CD4-positive, alpha-beta T cell treated with Interleukin-17A for 4 hours (primary cell): ENCODE results near the gene FOXRED1.

Experiments
- DNase-seq: peaks from one replicate; pipeline ENCODE4 v3.0.0-alpha.2; 2020; ENCODE audit warnings: mixed read lengths

The FOXRED1 gene

GRCh38 chr11:126313826-126314225 is 44.9 kb downstream of the FOXRED1 start:
- no peak for DNase-seq

- DNase-seq = no peak
Observed at GRCh38 chr11:126317432-126317755, 48.4 kb downstream of the FOXRED1 start.

GRCh38 chr11:126317756-126318573 is 49.0 kb downstream of the FOXRED1 start:
- DNase-seq = peak; percentile 47

- peak; percentile 53 for DNase-seq
Observed at GRCh38 chr11:126318574-126319373, 49.8 kb downstream of the FOXRED1 start.

GRCh38 chr11:126319374-126319740 is 50.4 kb downstream of the FOXRED1 start:
- DNase-seq = no peak

- no peak for DNase-seq
Observed at GRCh38 chr11:126322996-126323395, 54.0 kb downstream of the FOXRED1 start.

GRCh38 chr11:126327281-126328000 is 58.5 kb downstream of the FOXRED1 start:
- no peak for DNase-seq
